ENCODE measurements around the gene SPIRE2.
"Not testable (repeated sequence)": the region's sequence is repeated elsewhere in the genome, so short reads cannot be mapped to it uniquely, and the experiment has no call there.

Gene SPIRE2

DNA sequence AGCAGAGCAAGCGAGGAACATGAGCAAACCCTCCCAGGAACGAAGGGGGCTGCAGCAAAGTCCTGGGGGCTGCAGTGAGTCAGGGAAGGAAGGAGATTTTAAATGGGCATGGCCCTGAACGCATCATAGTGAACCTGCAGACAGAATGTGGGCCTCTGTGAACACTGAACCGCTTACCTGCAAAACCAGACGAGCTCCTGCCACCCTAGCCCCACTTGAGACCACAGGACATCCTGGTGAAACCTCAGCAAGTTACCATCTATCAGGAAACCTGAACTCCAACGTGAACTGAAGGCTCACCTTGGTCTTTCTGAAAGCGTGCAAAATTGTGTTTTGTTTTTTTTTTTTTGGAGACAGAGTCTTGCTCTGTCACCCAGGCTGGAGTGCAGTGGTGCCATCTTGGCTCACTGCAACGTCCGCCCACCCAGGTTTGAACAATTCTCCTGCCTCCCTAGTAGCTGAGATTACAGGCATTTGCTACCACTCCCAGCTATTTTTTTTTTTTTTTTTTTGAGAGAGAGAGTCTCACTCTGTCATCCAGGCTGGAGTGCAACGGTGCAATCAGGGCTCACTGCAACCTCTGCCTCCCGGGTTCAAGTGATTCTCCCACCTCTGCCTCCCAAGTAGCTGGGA is 42.6 kb upstream of the SPIRE2 start:
- no peak for FAIRE-seq
- no peak for DNase-seq (ENCODE audit: insufficient read length, low spot score)
- TF ChIP-seq, protein P1, sequence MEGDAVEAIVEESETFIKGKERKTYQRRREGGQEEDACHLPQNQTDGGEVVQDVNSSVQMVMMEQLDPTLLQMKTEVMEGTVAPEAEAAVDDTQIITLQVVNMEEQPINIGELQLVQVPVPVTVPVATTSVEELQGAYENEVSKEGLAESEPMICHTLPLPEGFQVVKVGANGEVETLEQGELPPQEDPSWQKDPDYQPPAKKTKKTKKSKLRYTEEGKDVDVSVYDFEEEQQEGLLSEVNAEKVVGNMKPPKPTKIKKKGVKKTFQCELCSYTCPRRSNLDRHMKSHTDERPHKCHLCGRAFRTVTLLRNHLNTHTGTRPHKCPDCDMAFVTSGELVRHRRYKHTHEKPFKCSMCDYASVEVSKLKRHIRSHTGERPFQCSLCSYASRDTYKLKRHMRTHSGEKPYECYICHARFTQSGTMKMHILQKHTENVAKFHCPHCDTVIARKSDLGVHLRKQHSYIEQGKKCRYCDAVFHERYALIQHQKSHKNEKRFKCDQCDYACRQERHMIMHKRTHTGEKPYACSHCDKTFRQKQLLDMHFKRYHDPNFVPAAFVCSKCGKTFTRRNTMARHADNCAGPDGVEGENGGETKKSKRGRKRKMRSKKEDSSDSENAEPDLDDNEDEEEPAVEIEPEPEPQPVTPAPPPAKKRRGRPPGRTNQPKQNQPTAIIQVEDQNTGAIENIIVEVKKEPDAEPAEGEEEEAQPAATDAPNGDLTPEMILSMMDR (IDR thresholded peaks at IDR 0.05; ENCODE audit: insufficient read depth, missing control alignments): no peak

DNA sequence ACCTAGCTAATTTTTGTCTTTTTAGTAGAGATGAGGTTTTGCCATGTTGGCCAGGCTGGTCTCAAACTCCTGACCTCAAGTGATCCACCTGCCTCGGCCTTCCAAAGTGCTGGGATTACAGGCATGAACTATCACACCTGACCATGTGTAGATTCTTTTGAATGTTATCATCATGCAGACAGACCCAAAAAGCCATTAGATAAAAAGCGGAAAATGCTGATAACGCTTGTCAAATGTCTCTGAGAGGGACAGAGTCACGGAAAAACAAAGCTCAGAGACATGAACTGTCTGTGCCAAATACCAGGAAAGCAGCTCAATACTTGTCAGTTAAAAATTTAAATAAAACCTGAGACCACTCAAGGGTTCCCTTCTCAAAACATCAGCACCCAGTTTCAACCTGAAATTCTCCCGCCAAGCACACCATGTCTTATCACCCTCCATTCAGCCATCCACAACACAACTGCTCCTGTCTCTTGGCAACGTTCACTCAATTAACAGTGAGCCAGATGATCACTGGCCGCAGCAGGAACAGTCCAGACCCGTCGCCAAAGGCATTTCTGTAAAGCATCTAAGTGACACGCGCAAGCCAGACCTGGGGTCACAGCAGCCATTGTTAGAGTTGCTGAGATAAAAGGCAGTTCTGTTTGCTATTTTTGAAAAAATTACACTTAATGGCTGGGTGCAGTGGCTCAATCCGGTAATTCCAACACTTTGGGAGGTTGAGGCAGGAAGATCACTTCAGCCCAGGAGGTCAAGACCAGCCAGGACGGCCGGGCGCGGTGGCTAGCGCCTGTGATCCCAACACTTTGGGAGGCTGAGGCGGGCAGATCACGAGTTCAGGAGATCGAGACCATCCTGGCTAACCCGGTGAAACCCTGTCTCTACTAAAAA is 41.6 kb upstream of the SPIRE2 start:
- FAIRE-seq: no peak
- DNase-seq (ENCODE audit: insufficient read length, low spot score): no peak
- TF ChIP-seq, protein P1 (IDR thresholded peaks at IDR 0.05; ENCODE audit: insufficient read depth, missing control alignments): no peak

DNA sequence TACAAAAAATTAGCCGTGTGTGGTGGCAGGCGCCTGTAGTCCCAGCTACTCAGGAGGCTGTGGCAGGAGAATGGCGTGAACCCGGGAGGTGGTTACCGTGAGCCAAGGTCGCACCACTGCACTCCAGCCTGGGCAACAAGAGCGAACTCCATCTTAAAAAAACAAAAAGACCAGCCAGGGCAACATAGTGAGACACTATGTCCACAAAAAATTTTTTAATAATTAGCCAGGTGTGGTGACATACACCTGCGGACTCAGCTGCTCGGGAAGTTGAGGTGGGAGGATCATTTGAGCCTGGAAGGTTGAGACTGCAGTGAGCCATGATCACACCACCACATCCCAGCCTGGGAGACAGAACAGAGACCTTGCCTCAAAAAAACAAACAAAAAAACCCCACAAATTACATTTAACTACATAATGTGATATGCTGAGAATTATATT is 40.9 kb upstream of the SPIRE2 start:
- FAIRE-seq: no peak
- TF ChIP-seq, protein P1 (IDR thresholded peaks at IDR 0.05; ENCODE audit: insufficient read depth, missing control alignments): no peak
- no peak for DNase-seq (ENCODE audit: insufficient read length, low spot score)

GRCh38 chr16:89791278-89791995 is 36.8 kb upstream of the SPIRE2 start:
- TF ChIP-seq, protein P1 (IDR thresholded peaks at IDR 0.05; ENCODE audit: insufficient read depth, missing control alignments): no peak
- DNase-seq (ENCODE audit: insufficient read length, low spot score): no peak
- FAIRE-seq: no peak

DNA sequence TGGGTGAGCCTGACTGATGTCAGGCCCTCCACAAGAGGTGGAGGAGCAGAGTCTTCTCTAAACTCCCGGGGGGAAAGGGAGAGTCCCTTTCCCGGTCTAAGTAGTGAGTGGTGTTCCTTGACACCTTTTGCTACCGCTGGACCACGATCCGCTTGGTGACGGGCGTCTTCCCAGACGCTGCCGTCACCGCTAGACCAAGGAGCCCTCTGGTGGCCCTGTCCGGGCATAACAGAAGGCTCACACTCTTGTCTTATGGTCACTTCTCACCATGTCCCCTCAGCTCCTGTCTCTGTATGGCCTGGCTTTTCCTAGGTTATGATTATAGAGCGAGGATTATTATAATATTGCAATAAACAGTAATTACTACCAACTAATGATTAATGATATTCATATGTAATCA is 35.2 kb upstream of the SPIRE2 start:
- TF ChIP-seq, protein P1 (IDR thresholded peaks at IDR 0.05; ENCODE audit: insufficient read depth, missing control alignments): peak; percentile 16
- DNase-seq (ENCODE audit: insufficient read length, low spot score); FAIRE-seq: not testable (repeated sequence)

GRCh38 chr16:89793955-89794354 is 34.3 kb upstream of the SPIRE2 start:
- no peak for FAIRE-seq
- TF ChIP-seq, protein P1 (IDR thresholded peaks at IDR 0.05; ENCODE audit: insufficient read depth, missing control alignments): no peak
- no peak for DNase-seq (ENCODE audit: insufficient read length, low spot score)

Data from D721Med (cell line).